Stimulated activated CD4-positive, alpha-beta T cell treated with anti-CD3 and anti-CD28 coated beads, Interleukin-15, amount 100 ng/mL, for 1 hour (primary cell): ENCODE results near the gene TMEM51.

Experiments
- DNase-seq, 2 donors: peaks; one replicate each; pipeline ENCODE4 v3.0.0-alpha.2; 2020; ENCODE audit warnings: low read depth in 1 of 2, low spot score in 1 of 2

TMEM51 gene

GRCh38 chr1:15176898-15177665 lies 23.5 kb downstream of the TMEM51 start:
- no peak for DNase-seq

- no peak for DNase-seq
Observed at GRCh38 chr1:15177710-15178166, 24.2 kb downstream of the TMEM51 start.

GRCh38 chr1:15178571-15179484 lies 25.3 kb downstream of the TMEM51 start:
- DNase-seq: no peak

- no peak for DNase-seq
Observed at GRCh38 chr1:15179485-15179883, 25.9 kb downstream of the TMEM51 start.

GRCh38 chr1:15180189-15180588 lies 26.6 kb downstream of the TMEM51 start:
- no peak for DNase-seq

- DNase-seq: no peak
Observed at GRCh38 chr1:15180945-15181523, 27.5 kb downstream of the TMEM51 start.

GRCh38 chr1:15181564-15181963 lies 28.0 kb downstream of the TMEM51 start:
- no peak for DNase-seq

- no peak for DNase-seq
Observed at GRCh38 chr1:15184436-15185241, 31.1 kb downstream of the TMEM51 start.

- DNase-seq: no peak
Observed at GRCh38 chr1:15185617-15186016, 32.1 kb downstream of the TMEM51 start.

GRCh38 chr1:15186073-15186845 lies 32.7 kb downstream of the TMEM51 start:
- no peak for DNase-seq

GRCh38 chr1:15186846-15187151 lies 33.3 kb downstream of the TMEM51 start:
- DNase-seq: no peak

GRCh38 chr1:15187175-15188129 lies 33.9 kb downstream of the TMEM51 start:
- DNase-seq: no peak

- DNase-seq: no peak
Observed at GRCh38 chr1:15188130-15188524, 34.6 kb downstream of the TMEM51 start.

- DNase-seq: no peak
Observed at GRCh38 chr1:15188678-15189077, 35.1 kb downstream of the TMEM51 start.

GRCh38 chr1:15189692-15190370 lies 36.3 kb downstream of the TMEM51 start:
- no peak for DNase-seq

- DNase-seq: no peak
Observed at GRCh38 chr1:15191267-15191666, 37.7 kb downstream of the TMEM51 start.

GRCh38 chr1:15191770-15192169 lies 38.2 kb downstream of the TMEM51 start:
- DNase-seq: no peak

GRCh38 chr1:15192916-15193550 lies 39.5 kb downstream of the TMEM51 start:
- no peak for DNase-seq
